Activated T-helper 1 cell treated with anti-CD3 and anti-CD28 coated beads, Interleukin-2, amount 50 U/mL, for 16 hours (primary cell): ENCODE measurements around the gene GAS7.

Source experiments
- DNase-seq, 2 donors: peaks; one replicate each; pipeline ENCODE4 v3.0.0-alpha.2; 2020; ENCODE audit warnings: low read depth in 1 of 2, low spot score in 1 of 2

GAS7 gene

DNA sequence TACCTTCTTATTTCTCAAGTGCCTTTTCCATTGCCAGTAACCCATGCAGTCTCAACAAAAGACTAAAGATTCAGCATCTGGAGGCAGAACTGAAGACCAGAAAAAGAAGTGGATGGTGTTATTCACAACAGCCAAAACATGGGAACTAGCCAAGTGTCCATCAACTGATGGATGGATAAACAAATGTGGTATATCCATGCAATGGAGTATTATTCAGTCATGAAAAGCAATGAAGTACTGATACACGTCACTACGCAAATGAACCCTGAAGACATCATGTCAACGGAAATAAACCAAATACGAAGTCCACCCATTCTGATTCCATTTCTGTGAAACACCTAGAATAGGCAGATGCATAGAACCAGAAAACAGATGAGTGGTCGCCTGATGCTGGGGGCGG lies 25.6 kb downstream of the GAS7 start:
- DNase-seq: no peak

DNA sequence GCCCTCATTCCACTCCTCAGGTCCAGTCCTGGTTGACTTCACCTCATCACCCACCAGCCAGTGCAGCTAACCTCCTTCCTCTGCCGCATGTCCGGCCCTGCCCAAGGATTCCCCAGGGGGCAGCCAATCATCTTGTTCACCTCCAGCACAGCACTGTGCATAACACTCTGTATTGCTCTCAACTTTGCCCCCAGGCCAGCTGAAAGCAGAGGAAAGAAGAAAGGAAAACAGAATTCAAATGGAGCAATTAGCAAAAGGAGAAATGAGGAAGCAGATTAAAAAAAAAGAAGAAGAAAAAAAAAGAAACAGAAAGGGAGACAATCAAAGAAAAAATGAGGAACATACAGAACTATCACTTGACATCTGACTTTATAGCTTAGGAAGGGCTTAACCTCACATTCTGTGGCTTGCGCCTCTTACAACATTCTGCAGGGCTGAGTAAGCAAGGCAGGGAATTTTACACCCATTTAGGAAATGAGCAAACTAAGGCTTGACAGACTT lies 26.1 kb downstream of the GAS7 start:
- no peak for DNase-seq

DNA sequence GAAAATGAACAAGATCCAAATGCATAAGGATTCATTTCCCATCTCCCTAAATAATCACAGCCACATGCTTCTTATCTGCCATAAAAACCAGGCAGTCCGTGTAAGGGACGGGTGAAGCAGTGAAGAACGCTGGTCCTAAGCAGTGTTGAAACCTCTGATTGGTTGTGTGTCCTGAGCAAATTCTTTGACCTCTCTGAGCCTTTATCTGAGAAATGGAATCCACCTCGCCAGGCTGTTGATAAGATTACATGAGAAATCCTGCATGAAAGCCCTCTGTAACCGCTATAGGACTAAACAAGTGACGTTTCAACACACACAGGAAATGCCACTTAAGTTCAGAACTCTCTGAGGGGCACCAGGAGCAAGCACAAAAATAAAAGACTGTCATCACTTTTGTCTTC lies 26.8 kb downstream of the GAS7 start:
- no peak for DNase-seq

DNA sequence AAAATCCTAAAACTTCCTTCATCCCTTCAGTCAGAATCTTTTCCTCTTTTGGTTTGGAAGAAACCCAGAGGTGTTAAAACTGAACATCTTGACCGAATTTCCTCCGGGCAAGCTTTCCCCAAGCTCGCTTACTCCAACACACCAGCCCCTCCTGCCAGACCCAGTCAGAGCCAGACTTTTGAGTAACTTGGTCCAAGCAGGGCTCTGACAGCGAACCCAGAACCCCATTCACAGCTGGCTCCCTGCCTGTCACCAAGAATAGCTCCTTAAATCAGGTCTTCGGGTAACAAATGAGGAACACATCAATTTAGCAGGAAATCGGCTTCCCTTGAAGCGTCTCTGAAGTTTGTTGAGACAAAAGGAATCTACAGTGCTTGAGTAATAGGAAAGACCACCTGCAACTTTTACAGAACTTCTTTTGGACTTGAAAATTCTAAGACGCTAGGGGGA lies 27.3 kb downstream of the GAS7 start:
- no peak for DNase-seq

DNA sequence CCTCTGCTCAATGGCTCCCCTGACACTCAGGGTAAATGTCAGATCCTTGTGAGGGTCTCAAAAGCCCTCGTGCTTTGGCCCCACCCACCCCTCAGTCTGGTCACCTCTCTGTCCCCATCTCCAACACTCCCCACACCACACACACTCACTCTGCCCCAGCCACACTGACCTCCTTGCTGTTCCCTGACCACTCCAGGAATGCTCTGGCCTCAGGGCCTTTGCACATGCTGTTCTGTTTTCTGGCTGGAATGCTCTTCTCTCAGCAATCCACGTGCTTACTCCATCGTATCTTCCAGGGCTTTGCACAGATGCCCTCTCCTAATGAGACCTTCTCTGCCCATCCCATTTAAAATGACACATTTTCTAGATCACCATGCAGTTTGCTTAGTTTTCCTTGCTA lies 28.2 kb downstream of the GAS7 start:
- DNase-seq: no peak

DNA sequence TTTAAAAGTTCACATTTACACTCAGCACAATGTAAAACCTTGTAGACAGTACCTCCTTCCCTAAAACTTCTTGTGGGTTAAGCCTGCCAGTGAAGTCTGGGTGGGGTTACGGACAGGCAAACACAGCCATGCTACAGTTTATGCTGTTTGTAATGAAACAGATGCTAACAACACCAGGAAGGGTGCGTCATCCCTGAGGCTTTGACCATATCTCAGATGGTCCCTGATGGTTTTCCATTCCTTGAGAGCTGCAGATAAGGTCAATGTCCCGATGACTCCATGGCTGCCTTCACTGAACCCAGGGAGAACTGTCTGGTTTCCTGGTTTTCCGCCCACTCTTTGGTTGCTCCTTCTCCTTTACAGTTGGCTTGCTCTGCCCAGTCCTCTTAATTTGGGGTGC lies 29.1 kb downstream of the GAS7 start:
- DNase-seq: no peak

DNA sequence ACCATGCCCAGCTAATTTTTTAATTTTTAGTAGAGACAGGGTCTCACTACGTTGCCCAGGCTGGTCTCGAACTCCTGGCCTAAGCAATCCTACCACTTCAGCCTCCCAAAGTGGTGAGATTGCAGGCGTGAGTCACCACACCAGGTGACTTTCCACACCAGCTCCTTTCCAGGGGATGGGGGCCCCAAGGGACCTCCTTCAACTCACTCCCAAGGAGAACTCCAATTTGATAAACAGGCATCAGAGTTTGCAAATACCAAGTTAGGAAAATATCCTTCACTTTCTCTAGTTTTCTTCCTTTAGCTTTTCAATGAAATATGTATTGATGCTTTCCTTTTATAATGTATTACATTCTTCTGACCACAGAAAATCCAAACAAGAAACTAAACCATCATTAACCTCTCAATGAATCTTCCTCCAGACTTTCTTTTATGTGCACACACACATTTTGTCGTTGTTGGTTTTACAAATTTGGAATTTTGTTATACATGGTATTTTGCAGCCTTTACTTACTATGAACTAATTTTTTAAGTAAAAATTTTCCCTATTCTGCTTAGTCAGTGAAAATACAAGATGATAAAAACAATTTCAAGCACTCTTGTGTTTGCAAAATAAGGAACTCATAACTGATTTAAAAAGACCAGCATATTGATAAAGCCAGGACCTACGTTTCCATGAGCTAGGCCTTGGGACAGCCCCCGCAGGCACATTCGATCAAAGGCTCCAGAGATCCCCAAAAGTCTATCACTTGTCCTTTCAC lies 32.0 kb downstream of the GAS7 start:
- DNase-seq: no peak

DNA sequence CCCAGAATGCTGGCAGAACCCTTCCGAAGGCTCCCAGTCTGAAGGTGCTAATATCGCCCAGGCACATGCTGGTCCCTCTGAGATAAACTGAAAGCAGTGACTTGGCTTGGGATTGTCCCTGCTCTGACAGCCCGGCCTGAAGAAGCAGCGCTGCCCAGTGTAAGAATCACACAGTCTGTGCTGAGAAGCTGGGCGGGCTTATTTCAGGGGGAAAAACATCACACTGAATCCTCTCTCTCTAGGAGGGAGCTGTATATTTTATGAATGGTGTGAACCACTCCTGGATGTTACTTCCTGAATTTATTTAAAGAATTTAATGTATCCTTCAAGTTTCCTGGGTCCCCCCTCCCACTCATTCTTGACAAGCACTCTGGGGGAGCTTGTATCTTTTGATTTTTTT lies 36.3 kb downstream of the GAS7 start:
- DNase-seq: no peak

DNA sequence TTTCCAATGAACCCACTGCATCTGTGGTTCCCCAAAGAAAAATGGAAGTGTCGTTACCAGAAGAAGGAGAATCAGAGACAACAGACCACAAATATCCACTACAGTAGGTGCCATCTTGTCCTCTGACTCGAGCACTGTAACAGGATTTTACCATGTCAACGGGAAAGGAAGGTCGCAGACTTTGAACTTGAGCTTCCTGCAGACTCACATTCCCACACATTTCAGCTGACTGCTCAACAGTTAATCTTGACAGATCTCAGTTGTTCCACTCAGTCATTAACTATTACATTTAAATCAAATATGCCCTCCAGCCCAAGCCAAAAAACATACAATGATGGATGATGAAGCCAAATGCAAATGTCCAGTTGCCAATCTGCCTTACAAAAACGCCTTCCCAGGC lies 37.0 kb downstream of the GAS7 start:
- DNase-seq: no peak

DNA sequence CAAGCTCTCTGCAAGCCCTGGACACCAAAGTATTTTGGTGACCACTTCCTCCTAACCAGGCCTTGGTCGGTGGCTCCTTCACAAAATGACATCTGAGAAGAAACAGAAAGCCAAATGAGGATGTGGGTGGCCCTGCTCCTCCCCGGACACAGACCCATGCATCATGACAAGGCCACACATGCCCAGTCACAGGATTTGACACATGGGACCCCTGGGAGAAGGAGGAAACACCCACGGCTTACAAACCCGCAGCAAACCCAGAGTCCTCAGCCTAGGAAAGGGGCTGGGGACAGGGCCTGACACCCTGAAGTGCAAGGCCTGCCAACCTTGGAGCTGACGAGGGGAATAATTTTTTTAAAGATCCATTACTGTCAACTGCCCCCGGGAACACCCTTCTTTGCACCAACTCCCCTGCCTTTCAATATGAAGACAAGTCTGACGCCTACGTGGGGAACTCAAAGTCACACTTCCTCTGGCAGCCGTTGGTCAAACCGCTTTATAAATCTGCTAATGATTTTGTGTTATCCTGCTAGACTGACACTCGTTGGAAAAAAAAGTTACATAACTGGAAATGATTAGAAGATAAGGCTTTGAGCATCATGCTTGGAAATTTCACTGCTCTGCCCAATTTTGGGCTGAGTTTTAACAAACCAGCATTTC lies 41.3 kb downstream of the GAS7 start:
- DNase-seq: no peak

DNA sequence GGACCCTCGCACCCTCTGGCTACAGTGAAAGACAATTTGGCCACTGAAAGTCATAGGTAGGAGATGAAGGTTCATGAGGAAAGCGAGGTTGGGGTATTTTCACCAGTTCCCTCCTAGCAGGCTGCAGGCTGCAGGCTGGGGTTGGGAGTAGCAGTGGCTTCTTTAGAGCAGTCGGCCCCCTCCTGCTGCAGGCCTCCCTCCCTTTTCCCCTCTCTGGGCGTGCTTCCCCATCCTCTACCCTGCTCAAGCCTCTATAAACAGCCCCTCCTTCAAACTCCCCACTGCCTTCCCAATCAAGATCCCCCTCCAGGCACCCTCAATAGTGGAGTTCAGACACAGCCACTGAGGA lies 41.8 kb downstream of the GAS7 start:
- DNase-seq: no peak

DNA sequence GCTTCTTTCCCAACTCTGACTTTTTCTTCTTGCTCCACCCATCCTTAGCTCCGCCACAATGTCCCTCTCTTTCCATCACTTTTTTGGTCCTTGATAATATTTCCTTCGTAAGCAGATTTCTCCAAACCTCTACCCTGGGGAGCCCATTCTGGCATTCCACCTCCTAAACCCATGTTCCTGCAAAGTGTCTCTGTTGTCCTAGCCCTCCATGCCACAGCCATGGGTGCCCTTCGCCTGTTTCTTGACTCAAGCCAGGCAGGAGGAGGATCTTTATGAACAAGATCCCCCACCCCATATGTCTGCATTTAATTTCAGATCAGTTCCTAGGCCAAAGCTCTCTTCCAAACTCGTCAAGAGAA lies 42.4 kb downstream of the GAS7 start:
- DNase-seq: no peak

DNA sequence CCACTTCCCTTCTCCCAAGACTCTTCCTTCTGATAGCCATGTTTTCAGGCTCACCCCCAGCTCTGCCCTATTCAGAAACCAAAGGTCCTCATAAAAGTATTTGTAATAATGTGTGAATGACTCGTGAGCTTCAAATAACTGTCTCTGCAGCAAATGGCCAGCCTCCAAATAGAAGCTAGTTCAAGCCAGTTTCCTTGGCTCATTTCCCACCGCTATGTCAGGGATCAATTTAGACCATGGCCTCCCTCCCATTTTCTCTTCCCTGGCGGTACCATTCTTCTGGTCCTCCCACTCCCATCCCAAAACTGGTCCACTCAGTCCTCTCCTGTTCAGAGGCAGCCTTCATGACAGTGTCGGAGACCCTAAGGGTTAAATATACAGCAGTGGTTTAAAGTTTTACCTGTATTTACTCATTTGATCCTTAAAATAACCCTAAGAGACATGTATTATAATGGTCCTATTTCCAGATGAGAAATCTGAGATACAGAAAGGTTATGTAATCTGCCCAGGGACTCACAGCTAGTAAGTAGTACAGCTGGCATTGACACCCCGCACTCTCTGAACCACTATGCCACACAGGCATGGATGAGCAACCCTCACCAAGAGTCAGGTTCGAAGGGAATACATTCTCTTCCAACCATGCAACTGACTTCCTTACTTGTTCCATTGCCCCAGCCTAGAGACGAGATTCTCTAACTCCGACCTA lies 42.9 kb downstream of the GAS7 start:
- no peak for DNase-seq

DNA sequence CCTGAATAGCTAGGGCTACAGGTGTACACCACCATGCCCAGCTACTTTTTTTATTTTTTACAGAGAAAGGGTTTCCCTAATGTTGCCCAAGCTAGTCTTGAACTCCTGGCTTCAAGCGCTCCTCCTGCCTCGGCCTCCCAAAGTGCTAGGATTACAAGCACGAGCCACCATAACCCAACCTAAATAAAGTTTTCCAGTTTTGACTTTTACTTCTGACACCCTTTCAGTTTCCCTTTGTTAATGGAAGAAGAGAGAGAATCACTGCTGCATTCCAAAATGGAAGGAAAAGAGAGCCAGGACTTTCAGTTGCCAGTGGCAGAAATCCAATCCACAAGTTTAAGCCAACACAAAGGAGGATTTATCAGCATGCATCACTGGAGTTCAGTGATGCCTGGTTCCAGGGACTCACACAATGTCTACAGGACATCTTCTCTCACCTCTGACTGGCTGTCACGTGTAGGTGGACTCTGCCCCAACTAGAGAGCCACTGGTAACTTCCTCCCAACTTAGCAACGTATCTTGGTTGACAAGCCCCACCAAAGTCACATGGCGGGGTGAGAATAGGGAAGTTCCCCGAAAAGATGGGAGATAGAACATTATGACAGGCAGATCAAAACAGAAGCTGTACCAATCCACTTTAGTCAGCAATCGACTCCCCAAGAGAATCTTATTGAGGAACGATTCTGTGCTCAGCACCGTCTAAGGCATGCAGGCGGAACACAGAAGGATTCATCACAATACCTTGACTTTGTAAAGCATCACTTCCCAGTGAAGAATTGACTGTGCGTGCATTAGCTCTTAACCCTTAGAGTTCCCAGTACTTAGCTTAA lies 46.5 kb downstream of the GAS7 start:
- no peak for DNase-seq

DNA sequence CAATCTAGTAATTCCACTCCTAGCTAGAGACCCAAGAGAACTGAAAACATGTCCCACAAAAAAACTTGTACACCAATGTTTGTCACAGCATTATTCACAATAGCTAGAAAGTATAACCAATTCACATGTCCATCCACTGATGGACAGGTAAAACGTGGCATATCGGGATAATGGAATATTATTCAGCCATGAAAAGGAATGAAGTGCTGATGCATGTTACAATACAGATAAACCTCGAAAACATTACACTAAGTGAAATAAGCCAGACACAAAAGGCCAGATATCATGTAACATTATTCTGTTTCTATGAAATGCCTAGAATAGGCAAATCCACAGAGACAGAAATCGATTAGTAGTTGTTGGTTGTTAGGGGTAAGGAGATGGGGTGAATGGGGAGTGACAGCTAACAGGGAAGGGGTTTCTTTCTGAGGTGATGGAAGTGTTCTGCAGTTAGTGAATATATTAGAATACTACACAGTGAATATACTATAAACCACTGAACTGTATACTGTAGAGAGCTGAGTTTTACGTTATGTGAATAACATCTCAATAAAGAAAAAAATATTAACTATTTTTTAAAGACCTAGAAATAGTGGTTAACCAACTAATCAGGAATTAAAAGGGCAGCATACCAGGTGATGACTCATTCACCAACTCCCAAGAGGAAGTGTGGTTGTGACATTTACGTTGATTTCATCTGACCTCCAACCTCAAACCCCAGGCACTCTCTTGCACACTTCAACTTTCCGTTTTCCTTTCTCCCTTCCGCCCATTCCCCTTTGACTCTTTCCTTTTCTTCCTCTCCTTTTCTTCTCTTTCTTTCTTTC lies 48.6 kb downstream of the GAS7 start:
- DNase-seq: no peak

DNA sequence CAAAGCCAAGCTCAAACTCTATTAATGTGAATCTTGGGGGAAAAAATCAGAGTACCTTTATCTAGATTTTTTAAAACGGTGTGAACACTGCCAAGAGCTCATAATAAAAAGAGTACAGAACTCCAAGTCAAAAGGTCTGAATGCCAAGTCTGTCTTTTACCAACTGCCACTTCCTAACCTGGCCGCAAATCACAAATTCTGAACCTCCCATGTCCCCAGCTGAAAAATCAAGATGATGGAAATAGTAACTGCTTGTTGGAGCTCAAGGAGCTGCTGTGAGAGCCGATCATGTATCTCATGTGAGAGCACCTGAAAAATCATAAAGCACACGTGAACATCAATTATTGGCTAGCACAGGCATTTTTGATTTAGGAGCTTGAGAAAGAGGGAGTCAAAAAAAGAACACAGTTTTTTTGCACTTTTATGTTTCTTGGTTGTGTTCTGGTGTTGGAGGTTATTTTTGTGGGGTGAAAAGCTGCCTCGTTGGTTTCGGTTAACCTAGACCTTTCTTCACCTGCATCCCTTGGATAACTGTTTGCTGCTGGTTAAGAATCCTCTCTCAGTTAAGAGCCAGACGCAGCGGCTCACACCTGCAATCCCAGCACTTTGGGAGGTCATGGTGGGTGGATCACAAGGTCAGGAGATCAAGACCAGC lies 50.5 kb downstream of the GAS7 start:
- no peak for DNase-seq

DNA sequence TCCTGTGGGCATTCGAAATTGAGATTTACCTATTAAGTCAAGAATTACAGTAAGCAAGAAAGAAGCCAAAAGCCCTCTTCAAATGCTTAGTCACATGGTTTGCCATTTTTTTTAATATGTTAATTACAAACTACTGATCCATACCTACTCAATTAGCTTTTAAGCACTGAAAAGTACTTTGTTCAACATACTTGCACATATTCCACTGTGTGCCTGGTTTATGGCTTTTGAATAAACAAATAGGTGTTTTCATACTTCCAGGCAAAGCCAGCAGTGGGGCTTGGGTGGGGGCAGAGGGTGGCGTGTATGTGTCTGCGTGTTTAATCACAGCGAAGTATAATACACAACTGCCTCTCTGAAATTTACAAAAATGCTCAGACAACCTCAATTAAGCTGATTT lies 51.4 kb downstream of the GAS7 start:
- DNase-seq: no peak

DNA sequence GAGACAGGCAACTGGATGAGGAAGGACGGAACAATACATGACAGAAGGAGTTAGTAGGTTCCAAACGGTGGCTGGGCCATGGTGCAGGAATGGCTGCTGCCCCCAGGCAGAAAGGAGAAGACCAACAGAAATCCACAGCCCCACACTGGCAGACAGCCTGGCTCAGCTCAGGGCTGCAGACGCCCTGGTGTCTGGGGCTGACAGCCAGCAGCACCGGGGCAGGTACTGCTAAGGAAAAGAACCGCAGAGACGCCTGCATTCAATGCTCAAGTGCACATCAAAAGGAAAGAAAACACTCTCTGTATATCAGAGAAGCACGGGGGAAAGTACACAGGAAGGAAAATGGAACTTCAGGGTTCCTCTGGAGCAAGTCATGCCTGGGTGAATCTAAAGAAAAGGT lies 53.4 kb downstream of the GAS7 start:
- DNase-seq: no peak

DNA sequence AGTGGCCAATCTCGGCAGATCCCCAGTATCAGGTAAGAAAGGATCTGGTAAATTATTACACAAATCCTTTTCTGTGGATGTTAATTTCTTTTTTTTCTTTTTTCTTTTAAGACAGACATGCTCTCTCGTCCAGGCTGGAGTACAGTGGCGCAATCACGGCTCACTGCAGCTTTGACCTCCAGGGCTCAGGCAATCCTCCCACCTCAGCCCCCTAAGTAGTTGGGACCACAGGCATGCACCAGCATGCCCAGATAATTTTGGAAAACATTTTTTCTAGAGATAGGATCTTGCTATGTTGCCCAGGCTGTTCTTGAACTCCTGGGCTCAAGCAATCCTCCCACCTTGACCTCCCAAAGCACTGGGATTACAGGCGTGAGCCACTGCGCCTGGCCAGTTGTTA lies 54.0 kb downstream of the GAS7 start:
- no peak for DNase-seq

DNA sequence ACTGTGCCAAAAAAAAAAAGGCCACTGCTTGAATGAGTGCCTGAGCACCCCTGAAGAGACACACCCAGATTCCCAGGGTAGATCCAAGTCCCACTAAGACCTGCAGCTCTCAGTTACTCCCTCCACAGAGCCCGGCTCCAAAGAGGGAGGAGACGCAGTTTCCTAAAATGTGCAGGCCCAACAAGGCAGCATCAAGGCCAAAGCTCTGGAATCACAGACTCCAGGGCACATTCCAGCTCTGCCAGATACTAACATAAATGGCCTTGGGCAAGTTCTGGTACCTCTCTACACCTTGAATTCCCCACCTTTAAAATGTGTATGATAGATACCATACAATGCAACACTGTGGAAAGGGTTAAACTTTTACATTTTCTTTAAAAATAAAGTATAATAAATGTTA lies 57.0 kb downstream of the GAS7 start:
- no peak for DNase-seq
